ENCODE data around the gene PSAPL1. TPM values are rescaled to one million over a fixed set of nuclear protein-coding genes. Genes with fewer than 3 reads are reported as not detected.

The PSAPL1 gene
- total RNA-seq, 4 donors from 2014 or later, result not detected

DNA sequence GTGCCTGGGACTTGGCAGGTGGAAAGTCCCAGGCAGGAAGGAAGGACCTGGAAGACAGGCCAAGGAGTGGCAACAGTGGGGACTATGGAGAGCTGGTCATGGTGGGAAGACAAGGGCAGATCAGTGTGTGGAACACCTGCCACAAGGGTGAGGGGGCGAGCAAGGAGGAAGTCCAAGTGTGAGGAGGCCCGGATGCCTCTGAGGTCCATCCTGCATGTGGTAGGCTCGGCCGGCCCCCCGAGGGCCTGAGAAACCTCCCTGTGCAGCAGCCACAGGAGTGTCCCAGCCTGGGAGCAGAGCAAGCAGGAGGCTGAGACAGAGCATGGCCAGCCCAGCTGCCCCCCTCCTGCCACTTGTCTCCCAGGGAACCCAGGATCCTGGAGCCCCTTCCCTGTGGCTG is 40.5 kb upstream of the PSAPL1 start:
- Histone ChIP-seq H3K9me3 (no peaks in the 10 kb centered on the region), H3K4me1 (no peaks in the 10 kb centered on the region), H3K36me3 (no peaks in the 10 kb centered on the region), H3K27ac (no peak overlapping the region), H3K27me3 (no peaks in the 10 kb centered on the region), H3K4me3 (replicated peaks in 1 of 3) (no peak overlapping the region)
- 87 to 93% methylated on average over 4 to 5 of the region's 5 CpGs for WGBS, 2 donors
- TF ChIP-seq, protein P1, sequence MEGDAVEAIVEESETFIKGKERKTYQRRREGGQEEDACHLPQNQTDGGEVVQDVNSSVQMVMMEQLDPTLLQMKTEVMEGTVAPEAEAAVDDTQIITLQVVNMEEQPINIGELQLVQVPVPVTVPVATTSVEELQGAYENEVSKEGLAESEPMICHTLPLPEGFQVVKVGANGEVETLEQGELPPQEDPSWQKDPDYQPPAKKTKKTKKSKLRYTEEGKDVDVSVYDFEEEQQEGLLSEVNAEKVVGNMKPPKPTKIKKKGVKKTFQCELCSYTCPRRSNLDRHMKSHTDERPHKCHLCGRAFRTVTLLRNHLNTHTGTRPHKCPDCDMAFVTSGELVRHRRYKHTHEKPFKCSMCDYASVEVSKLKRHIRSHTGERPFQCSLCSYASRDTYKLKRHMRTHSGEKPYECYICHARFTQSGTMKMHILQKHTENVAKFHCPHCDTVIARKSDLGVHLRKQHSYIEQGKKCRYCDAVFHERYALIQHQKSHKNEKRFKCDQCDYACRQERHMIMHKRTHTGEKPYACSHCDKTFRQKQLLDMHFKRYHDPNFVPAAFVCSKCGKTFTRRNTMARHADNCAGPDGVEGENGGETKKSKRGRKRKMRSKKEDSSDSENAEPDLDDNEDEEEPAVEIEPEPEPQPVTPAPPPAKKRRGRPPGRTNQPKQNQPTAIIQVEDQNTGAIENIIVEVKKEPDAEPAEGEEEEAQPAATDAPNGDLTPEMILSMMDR (IDR thresholded peaks at IDR 0.05), result no peak
- no peak for TF ChIP-seq POLR2A (IDR thresholded peaks at IDR 0.05)
- no peak for DNase-seq
- intact Hi-C loops (cut with DNase I), result no loop called here

DNA sequence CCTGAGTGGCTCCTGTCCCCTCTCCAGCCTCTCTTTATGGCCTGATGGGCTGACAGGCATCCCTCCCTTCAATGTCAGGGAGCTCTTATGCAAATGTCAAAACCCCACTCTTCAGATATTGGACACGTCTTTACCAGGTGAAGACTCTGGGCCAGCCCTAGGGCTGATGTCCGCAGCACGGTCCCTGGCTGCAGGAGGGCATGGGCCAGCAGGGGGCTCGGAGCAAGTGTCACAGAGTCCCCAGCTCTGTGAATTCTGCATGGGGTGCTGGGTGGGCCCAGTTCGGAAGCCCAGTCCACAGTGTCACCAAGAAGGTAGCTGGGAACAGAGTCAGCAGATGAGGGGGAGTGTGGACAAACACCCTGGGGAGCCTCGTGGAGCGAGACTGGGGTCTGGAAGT is 39.6 kb upstream of the PSAPL1 start:
- WGBS, 2 donors, result 91 to 93% methylated on average over 2 to 7 of the region's 7 CpGs
- Histone ChIP-seq H3K4me1 (no peaks in the 10 kb centered on the region), H3K9me3 (no peaks in the 10 kb centered on the region), H3K27ac (no peak overlapping the region), H3K4me3 (replicated peaks in 1 of 3) (no peak overlapping the region), H3K36me3 (no peaks in the 10 kb centered on the region), H3K27me3 (no peaks in the 10 kb centered on the region)
- no peak for DNase-seq
- TF ChIP-seq, protein P1 (IDR thresholded peaks at IDR 0.05), result no peak
- TF ChIP-seq POLR2A (IDR thresholded peaks at IDR 0.05), result no peak
- intact Hi-C loops (cut with DNase I), result no loop called here

DNA sequence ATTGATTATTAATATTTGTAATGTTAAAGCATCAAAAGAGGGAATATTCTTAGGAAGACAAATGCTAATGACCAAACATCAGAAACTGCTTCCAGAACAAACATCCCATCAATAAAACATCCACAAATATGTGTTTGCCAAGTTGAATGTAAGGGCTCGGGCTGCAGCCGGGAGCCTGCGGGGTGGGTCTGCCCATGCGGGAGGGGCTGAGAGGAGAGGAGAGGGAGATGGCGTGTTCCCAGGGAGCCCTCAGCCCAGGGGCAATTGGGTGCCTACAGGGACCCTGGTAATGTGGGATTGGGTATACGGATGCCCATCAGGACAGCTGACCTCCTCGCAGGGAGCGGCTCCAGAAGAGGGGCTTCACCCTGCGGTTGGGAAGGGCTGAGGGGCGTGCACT is 38.4 kb upstream of the PSAPL1 start:
- no peaks in the 10 kb centered on the region for H3K36me3 ChIP-seq
- TF ChIP-seq, protein P1 (IDR thresholded peaks at IDR 0.05), result no peak
- no peak for TF ChIP-seq POLR2A (IDR thresholded peaks at IDR 0.05)
- WGBS, 2 donors, result 79 to 93% methylated on average over 9 to 10 of the region's 10 CpGs
- DNase-seq, result no peak
- no peaks in the 10 kb centered on the region for H3K4me1 ChIP-seq
- intact Hi-C loops (cut with DNase I), result no loop called here
- no peak overlapping the region for H3K4me3 ChIP-seq (replicated peaks in 1 of 3)
- no peaks in the 10 kb centered on the region for H3K27me3 ChIP-seq
- no peaks in the 10 kb centered on the region for H3K9me3 ChIP-seq
- no peak overlapping the region for H3K27ac ChIP-seq

DNA sequence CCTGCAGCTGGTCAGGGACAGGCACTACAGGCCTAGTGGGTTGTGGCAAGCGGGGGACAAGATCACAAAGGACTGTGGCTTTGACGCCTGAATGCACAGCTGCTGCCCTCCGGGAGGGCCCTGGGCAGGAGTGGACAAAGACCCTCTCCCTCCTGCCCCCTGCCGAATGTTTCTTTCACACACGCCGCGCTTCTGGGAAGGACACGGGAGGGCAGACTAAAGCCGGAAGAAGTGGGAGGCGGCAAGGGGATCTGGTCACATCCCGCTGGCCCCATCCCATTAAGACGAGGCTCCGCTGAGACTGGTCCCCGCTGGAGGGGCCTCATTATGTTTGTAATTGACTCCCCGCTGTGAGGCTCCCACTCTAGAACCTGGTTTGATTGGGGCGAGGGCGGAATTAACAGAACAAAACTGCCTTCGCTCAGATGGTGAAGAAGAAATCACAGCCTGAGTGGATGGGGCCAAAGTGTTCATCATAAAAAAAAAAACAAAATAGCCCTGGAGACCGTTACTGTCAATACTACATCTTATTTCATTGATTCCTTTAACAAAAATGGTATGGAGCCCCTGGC is 37.8 kb upstream of the PSAPL1 start:
- Histone ChIP-seq H3K27ac (no peak overlapping the region), H3K9me3 (no peaks in the 10 kb centered on the region), H3K27me3 (no peaks in the 10 kb centered on the region), H3K4me3 (replicated peaks in 1 of 3) (no peak overlapping the region), H3K36me3 (no peaks in the 10 kb centered on the region), H3K4me1 (peaks cover 0 to under 1% of the 10 kb centered on the region in 2 donors)
- intact Hi-C loops (cut with DNase I), result no loop called here
- TF ChIP-seq, protein P1 (IDR thresholded peaks at IDR 0.05), result no peak
- TF ChIP-seq POLR2A (IDR thresholded peaks at IDR 0.05), result no peak
- DNase-seq, result no peak
- WGBS, 2 donors, result 55 to 66% methylated on average over 16 to 19 of the region's 19 CpGs

DNA sequence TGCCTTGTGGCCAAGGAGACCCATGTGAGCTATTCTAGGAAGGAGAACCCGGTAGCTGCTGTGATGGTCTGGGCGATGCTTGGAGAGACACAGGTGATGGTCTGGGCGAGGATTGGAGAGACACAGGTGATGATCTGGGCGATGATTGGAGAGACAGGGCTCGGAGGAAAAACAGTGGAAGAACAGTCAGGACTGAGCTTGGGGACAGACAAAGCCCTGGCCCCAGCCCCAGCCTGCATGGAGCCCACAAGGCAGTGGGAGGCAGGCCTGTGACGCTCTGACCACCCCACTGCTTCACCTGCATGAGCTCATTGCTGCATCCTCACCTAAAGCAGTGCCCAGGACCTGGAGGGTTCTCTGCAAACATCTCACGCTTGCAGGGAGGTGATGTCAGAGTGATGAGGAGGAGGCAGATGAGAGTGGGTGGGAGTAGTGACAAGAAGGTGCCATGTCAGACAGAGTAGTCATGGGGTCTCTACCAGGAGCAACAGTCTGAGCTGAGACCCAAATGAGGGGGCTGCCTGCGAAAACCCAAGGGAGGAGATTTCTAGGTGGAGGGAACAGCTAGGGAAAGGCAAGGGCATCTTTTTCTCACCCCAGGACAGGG is 35.9 kb upstream of the PSAPL1 start:
- no peak for DNase-seq
- Histone ChIP-seq H3K4me3 (replicated peaks in 1 of 3) (no peak overlapping the region), H3K36me3 (no peaks in the 10 kb centered on the region), H3K4me1 (peaks cover 4 to 13% of the 10 kb centered on the region in 2 donors), H3K27me3 (no peaks in the 10 kb centered on the region), H3K27ac (no peak overlapping the region), H3K9me3 (no peaks in the 10 kb centered on the region)
- TF ChIP-seq, protein P1 (IDR thresholded peaks at IDR 0.05), result no peak
- no peak for TF ChIP-seq POLR2A (IDR thresholded peaks at IDR 0.05)
- 90 to 96% methylated on average over 8 of the region's 8 CpGs for WGBS, 2 donors
- intact Hi-C loops (cut with DNase I), result no loop called here
